SU-DHL-6 (cell line): ENCODE results near the gene ITIH5.
"Not testable (repeated sequence)": the region's sequence is repeated elsewhere in the genome, so short reads cannot be mapped to it uniquely, and the experiment has no call there.

Experiments
- H2AFZ ChIP-seq: fragments of 200-600 bp; sonication (generic); 2 replicates; pipeline ENCODE4 v1.6.1; 2014; ENCODE audit warnings: low read depth, mild to moderate bottlenecking, moderate library complexity, mixed read lengths, antibody characterized with exemption, low read length; ENCODE audit not compliant: severe bottlenecking
- H3F3A ChIP-seq: fragments of 200-600 bp; shearing (Covaris generic); 2 replicates; pipeline ENCODE4 v1.6.0; 2016; ENCODE audit warnings: antibody characterized with exemption, mild to moderate bottlenecking; ENCODE audit not compliant: insufficient read depth
- H3K27ac ChIP-seq: fragments of 200-600 bp; sonication (generic); 2 replicates; pipeline ENCODE4 v1.5.1; 2016; ENCODE audit warnings: low read depth, mild to moderate bottlenecking, low read length, moderate library complexity, mixed read lengths
- H3K27me3 ChIP-seq: fragments of 200-600 bp; sonication (generic), shearing (Covaris generic); 2 replicates; pipeline ENCODE4 v1.6.0; 2014; ENCODE audit warnings: mild to moderate bottlenecking, low read length
- H3K36me3 ChIP-seq: fragments of 200-600 bp; sonication (generic); 2 replicates; pipeline ENCODE4 v1.6.1; 2014; ENCODE audit warnings: mild to moderate bottlenecking, low read length, mixed read lengths
- H3K4me2 ChIP-seq: fragments of 300-600, 200-600 bp; shearing (Covaris generic), sonication (generic); 2 replicates; pipeline ENCODE4 v1.6.0; 2014; ENCODE audit warnings: low read length, low read depth, mild to moderate bottlenecking; ENCODE audit not compliant: poor library complexity, severe bottlenecking
- H3K4me3 ChIP-seq: fragments of 200-600 bp; sonication (generic); 2 replicates; pipeline ENCODE4 v1.5.1; 2014; ENCODE audit warnings: antibody characterized with exemption, low read length, mild to moderate bottlenecking, mixed read lengths; ENCODE audit not compliant: insufficient read depth, poor library complexity, severe bottlenecking
- H3K79me2 ChIP-seq: fragments of 200-600 bp; sonication (generic); 2 replicates; pipeline ENCODE4 v1.6.1; 2014; ENCODE audit warnings: mild to moderate bottlenecking, low read length, moderate library complexity; ENCODE audit not compliant: insufficient read depth
- H3K9ac ChIP-seq: fragments of 200-600 bp; sonication (generic); 2 replicates; pipeline ENCODE4 v1.7.0; 2014; ENCODE audit warnings: mild to moderate bottlenecking, low read length
- H3K9me2 ChIP-seq: fragments of 200-600 bp; sonication (generic); replicated peaks from 2 replicates; pipeline ENCODE4 v1.6.1; 2014; ENCODE audit warnings: low read length; ENCODE audit not compliant: insufficient read depth
- H3K9me3 ChIP-seq: fragments of 200-600 bp; sonication (generic); 2 replicates; pipeline ENCODE4 v1.6.1; 2014; ENCODE audit warnings: low read length, mixed read lengths; ENCODE audit not compliant: insufficient read depth
- H4K20me1 ChIP-seq: fragments of 200-600 bp; sonication (generic); 2 replicates; pipeline ENCODE4 v1.6.1; 2014; ENCODE audit warnings: low read depth, mild to moderate bottlenecking, antibody characterized with exemption, low read length, moderate library complexity, mixed read lengths
- EZH2phosphoT487 ChIP-seq: fragments of 200-600 bp; sonication (generic), shearing (Covaris generic); conservative IDR thresholded peaks from 2 replicates; pipeline ENCODE4 v1.6.1; 2018; ENCODE audit warnings: mild to moderate bottlenecking, antibody characterized with exemption, low read length, moderate library complexity, mixed read lengths
- TF ChIP-seq, protein P1 (sequence below): fragments of 200-600 bp; sonication (generic); IDR thresholded peaks from one replicate; pipeline ENCODE4 v1.5.1; 2017; ENCODE audit warnings: antibody characterized with exemption, mild to moderate bottlenecking, low read length, moderate library complexity; ENCODE audit not compliant: insufficient read depth, poor library complexity, severe bottlenecking

Gene ITIH5

DNA sequence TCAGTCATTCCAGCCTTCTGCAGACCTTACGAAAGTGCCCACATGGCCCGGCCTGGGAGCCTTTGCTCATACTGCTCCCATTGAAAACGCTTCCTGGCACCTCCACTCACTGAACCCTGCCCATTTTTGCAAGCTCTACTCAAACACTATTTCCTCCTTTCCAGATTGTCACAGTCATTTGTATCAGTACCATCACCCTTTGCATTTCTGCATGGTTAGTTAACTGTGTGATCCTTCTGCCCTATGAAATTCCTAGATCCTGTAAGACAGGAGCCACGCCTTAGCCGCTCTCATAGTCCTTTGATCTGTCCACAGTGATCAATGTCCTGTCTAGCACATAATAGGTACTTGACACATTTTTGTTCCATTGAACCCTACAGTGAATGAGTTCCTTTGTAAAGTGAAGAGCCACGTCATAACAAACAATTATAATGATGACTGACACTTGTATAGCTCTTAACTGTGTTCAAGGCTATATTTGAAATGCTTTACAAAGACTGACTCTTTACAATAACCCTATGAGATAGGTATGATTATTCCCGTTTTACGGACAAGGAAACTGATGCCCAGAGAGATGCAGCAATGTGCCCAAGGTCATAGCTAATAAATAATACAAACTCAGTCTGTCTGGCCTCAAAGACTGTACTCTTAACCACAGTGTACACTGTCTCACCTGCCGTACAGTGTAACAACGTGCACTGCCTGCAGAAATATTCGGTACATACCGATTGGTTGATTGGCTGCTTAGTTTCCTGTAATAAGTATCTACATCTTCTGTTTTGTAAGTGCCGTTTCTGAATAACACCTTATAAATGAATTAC, 19.8 kb upstream of the ITIH5 start:
- Histone ChIP-seq H3K9me2 (no peaks in the 10 kb centered on the region), H3K4me3 (no peak overlapping the region), H3K27ac (no peak overlapping the region), H3K27me3 (no peaks in the 10 kb centered on the region; the same call in 1 of the 2 replicates), H3K9ac (no peak overlapping the region), H3K36me3 (no peaks in the 10 kb centered on the region), H2AFZ (peak overlapping the region; percentile 43), H3F3A (no peaks in the 10 kb centered on the region), H4K20me1 (no peaks in the 10 kb centered on the region), H3K4me2 (peak overlapping the region; percentile 23), H3K79me2 (no peaks in the 10 kb centered on the region), H3K9me3 (no peaks in the 10 kb centered on the region)
- TF ChIP-seq EZH2phosphoT487, result no peak
- TF ChIP-seq, protein P1, sequence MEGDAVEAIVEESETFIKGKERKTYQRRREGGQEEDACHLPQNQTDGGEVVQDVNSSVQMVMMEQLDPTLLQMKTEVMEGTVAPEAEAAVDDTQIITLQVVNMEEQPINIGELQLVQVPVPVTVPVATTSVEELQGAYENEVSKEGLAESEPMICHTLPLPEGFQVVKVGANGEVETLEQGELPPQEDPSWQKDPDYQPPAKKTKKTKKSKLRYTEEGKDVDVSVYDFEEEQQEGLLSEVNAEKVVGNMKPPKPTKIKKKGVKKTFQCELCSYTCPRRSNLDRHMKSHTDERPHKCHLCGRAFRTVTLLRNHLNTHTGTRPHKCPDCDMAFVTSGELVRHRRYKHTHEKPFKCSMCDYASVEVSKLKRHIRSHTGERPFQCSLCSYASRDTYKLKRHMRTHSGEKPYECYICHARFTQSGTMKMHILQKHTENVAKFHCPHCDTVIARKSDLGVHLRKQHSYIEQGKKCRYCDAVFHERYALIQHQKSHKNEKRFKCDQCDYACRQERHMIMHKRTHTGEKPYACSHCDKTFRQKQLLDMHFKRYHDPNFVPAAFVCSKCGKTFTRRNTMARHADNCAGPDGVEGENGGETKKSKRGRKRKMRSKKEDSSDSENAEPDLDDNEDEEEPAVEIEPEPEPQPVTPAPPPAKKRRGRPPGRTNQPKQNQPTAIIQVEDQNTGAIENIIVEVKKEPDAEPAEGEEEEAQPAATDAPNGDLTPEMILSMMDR, result no peak

DNA sequence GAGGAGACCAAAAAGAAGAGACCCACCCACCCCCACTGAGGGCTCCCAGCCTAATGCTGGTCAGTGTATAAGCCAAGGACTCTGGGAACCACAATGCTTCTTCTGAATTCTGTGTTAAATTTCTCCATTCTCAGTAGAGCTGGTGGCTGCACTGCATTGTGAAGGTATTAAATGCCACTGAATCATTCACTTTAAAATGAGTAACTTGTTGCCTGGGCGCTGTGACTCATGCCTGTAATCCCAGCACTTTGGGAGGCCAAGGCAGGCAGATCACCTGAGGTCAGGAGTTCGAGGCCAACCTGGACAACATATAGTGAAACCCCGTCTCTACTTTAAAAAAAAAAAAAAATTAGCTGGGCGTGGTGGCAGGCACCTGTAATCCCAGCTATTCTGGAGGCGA, 13.3 kb upstream of the ITIH5 start:
- H3K4me2 ChIP-seq, H3F3A ChIP-seq, H3K9ac ChIP-seq, H3K4me3 ChIP-seq, H3K79me2 ChIP-seq, H3K9me3 ChIP-seq, H3K9me2 ChIP-seq, H4K20me1 ChIP-seq, H3K27me3 ChIP-seq, H3K27ac ChIP-seq, H3K36me3 ChIP-seq, H2AFZ ChIP-seq: not testable (repeated sequence)

DNA sequence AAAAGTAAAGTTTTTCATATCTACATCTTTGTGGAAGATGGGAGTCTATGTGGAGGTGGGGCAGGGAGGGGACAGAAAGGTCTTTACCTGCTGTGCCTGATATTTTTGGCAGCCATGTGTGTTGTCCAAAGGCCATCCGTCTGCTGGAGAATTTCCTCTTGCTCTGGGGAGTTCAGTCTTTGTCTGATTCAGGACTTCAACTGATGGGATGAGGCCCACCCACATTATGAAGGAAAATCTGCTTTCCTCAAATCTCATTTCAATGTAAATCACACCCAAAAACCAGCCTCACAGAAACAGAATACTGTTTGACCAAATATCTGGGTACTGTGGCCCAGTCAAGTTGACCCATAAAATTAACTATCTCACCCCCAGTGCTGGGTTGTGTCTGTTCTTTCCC, 12.5 kb upstream of the ITIH5 start:
- Histone ChIP-seq H3K9me3 (no peaks in the 10 kb centered on the region), H3K9ac (no peak overlapping the region), H3K27me3 (no peaks in the 10 kb centered on the region; the same call in 1 of the 2 replicates), H2AFZ (no peak overlapping the region), H4K20me1 (no peaks in the 10 kb centered on the region), H3K9me2 (no peaks in the 10 kb centered on the region), H3K36me3 (no peaks in the 10 kb centered on the region), H3K4me3 (no peak overlapping the region), H3K27ac (no peak overlapping the region), H3F3A (no peaks in the 10 kb centered on the region), H3K79me2 (no peaks in the 10 kb centered on the region), H3K4me2 (no peak overlapping the region)
- TF ChIP-seq, protein P1, result no peak
- no peak for TF ChIP-seq EZH2phosphoT487

DNA sequence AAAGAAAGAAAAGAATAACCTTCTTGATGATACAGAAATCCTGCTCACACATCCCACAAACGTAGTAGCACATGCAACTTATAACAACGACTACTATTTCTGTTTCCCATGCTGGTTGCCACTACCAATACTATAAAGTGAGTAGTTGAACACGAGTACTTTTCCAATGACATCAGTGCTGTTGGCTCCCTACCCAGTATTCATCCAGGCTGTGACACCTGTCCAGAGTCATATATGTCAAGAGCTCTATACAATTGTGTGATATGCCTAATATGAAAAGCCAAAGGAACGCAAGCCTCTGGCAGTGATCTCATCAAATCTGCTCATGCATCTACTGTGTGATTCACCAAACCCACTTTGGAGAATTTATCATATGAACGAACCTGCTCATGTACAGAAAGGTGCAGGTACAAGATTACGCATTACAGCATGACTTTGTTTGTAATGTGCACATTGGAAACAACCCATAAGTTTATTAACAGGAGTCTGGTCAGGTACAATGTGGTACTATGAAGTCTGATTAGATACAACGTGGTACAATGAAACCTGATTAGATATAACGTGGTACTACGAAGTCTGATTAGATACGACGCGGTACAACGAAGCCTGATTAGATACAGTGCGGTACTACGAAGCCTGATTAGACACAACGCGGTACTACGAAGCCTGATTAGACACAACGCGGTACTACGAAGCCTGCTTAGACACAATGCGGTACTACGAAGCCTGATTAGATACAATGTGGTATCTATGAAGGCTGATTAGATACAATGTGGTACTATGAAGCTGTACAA, 5.8 kb upstream of the ITIH5 start:
- Histone ChIP-seq H3K9me2 (no peaks in the 10 kb centered on the region), H3K4me3 (no peak overlapping the region), H3K4me2 (no peak overlapping the region), H3F3A (no peaks in the 10 kb centered on the region), H3K27ac (no peak overlapping the region), H3K36me3 (no peaks in the 10 kb centered on the region), H3K27me3 (no peaks in the 10 kb centered on the region), H4K20me1 (no peaks in the 10 kb centered on the region), H2AFZ (no peak overlapping the region), H3K79me2 (no peaks in the 10 kb centered on the region), H3K9ac (no peak overlapping the region), H3K9me3 (no peaks in the 10 kb centered on the region)
- TF ChIP-seq, protein P1, result no peak
- TF ChIP-seq EZH2phosphoT487, result no peak
